Endothelial cell of umbilical vein (primary cell): ENCODE results near the gene ZIC2. TPM values are rescaled to one million over a fixed set of nuclear protein-coding genes. Genes with fewer than 3 reads are reported as not detected.
A peak's percentile ranks its signal among the peaks of the same experiment; 100 is the strongest.

ENCODE experiments used
- BruUV-seq: library from RNA; stranded (reverse); fragments of 400-500 nt; replicated peaks from 2 replicates; lab custom pipeline; 2021; lab: Mats Ljungman, UMichigan
- CTCF ChIA-PET: fragments of 300-600, 350-600 bp; sonication (Branson Sonifier 250); formaldehyde crosslinking; loops from one replicate; lab custom pipeline; 2021; ENCODE audit warnings: antibody characterized with exemption, inconsistent platforms; lab: Charles Lee
- POLR2A ChIA-PET: fragments of 300-600, 350-600 bp; sonication (Branson Sonifier 250); formaldehyde crosslinking; loops from one replicate; lab custom pipeline; 2021; ENCODE audit warnings: antibody characterized with exemption, inconsistent platforms; lab: Charles Lee
- DNase-seq: peaks from one replicate; pipeline ENCODE4 v3.0.0-alpha.2; 2011; ENCODE audit warnings: low read depth, low spot score
- FAIRE-seq: peaks from 2 replicates; lab custom pipeline; 2011; peaks lifted over from hg19 to GRCh38; lab: Jason Lieb, UNC
- H2AFZ ChIP-seq: 2 replicates; pipeline ENCODE4 v1.6.0; 2012; ENCODE audit warnings: low read depth, low read length, control low read depth, inconsistent platforms
- H3K27ac ChIP-seq: 2 replicates; pipeline ENCODE4 v1.5.1; 2011; ENCODE audit warnings: low read depth, mild to moderate bottlenecking, control low read depth, low read length, moderate library complexity; ENCODE audit not compliant: insufficient read depth
- H3K27me3 ChIP-seq, 2 experiments: 2 replicates each; pipeline versions ENCODE4 v1.6.0 to v1.6.1; 2011; ENCODE audit warnings: low read length in 2 of 2, mixed read lengths in 1 of 2; ENCODE audit not compliant: control insufficient read depth in 2 of 2, insufficient read depth in 2 of 2
- H3K36me3 ChIP-seq, 2 experiments: 2 replicates in 1 of 2; 3 replicates in 1 of 2; pipeline ENCODE4 v1.5.1; 2011; ENCODE audit warnings: low read length in 2 of 2, mild to moderate bottlenecking in 1 of 2, moderate library complexity in 1 of 2; ENCODE audit not compliant: control insufficient read depth in 2 of 2, insufficient read depth in 2 of 2; ENCODE audit errors: extremely low read depth in 1 of 2
- H3K4me1 ChIP-seq: 3 replicates; pipeline ENCODE4 v1.5.1; 2011; ENCODE audit warnings: mild to moderate bottlenecking, low read length; ENCODE audit not compliant: control insufficient read depth, insufficient read depth; ENCODE audit errors: extremely low read depth
- H3K4me2 ChIP-seq: 2 replicates; pipeline ENCODE4 v1.6.1; 2011; ENCODE audit warnings: low read length, control low read depth, mixed read lengths; ENCODE audit not compliant: insufficient read depth
- H3K4me3 ChIP-seq, 3 experiments: fragments of 200-600 bp in 1 of 3; sonication (generic), shearing (Covaris generic) in 1 of 3; replicated peaks in 1 of 3; 2 replicates each; pipeline ENCODE4 v1.5.1; 2011 to 2016; ENCODE audit warnings: control low read depth in 3 of 3, low read length in 3 of 3, mild to moderate bottlenecking in 2 of 3, inconsistent platforms in 1 of 3, low read depth in 1 of 3, moderate library complexity in 1 of 3; ENCODE audit not compliant: insufficient read depth in 1 of 3
- H3K79me2 ChIP-seq: 2 replicates; pipeline ENCODE4 v1.6.0; 2012; ENCODE audit warnings: low read length, inconsistent platforms; ENCODE audit not compliant: control insufficient read depth, insufficient read depth
- H3K9ac ChIP-seq: replicated peaks from 2 replicates; pipeline ENCODE3; 2011; ENCODE audit warnings: low read length, control low read depth; ENCODE audit not compliant: insufficient read depth; ENCODE audit errors: extremely low read depth
- H3K9me1 ChIP-seq: replicated peaks from 3 replicates; pipeline ENCODE4 v1.6.0; 2011; ENCODE audit warnings: mild to moderate bottlenecking, low read length; ENCODE audit not compliant: control insufficient read depth, insufficient read depth; ENCODE audit errors: extremely low read depth
- H3K9me3 ChIP-seq: replicated peaks from 2 replicates; pipeline ENCODE4 v1.5.1; 2012; ENCODE audit warnings: low read length, inconsistent platforms; ENCODE audit not compliant: control insufficient read depth, insufficient read depth
- H4K20me1 ChIP-seq: replicated peaks from 2 replicates; pipeline ENCODE3; 2011; ENCODE audit warnings: mild to moderate bottlenecking, low read length; ENCODE audit not compliant: control insufficient read depth, insufficient read depth; ENCODE audit errors: extremely low read depth
- CTCF ChIP-seq, 2 donors: IDR thresholded peaks; 1 replicate in 1 of 2; 2 replicates in 1 of 2; pipeline ENCODE4 v1.5.1; 2011; ENCODE audit warnings: low read length in 2 of 2, mild to moderate bottlenecking in 2 of 2, moderate library complexity in 2 of 2, control low read depth in 1 of 2, inconsistent platforms in 1 of 2, low read depth in 1 of 2; ENCODE audit not compliant: insufficient read depth in 1 of 2; ENCODE audit errors: extremely low read depth in 1 of 2
- EZH2 ChIP-seq: IDR thresholded peaks from 2 replicates; pipeline ENCODE4 v1.6.1; 2012; ENCODE audit warnings: borderline replicate concordance, low read depth, mild to moderate bottlenecking, moderate library complexity, low read length, inconsistent platforms; ENCODE audit not compliant: severe bottlenecking
- FOS ChIP-seq: IDR thresholded peaks from 2 replicates; pipeline ENCODE4 v1.6.1; 2011; ENCODE audit warnings: mild to moderate bottlenecking, low read length, moderate library complexity, borderline replicate concordance; ENCODE audit not compliant: insufficient read depth
- JUN ChIP-seq: IDR thresholded peaks from 2 replicates; pipeline ENCODE4 v1.6.1; 2011; ENCODE audit warnings: borderline replicate concordance, low read depth; ENCODE audit not compliant: insufficient read length, insufficient read depth
- POLR2A ChIP-seq: IDR thresholded peaks from 2 replicates; pipeline ENCODE4 v1.6.1; 2012; ENCODE audit warnings: low read depth, mild to moderate bottlenecking, control low read depth, low read length
- POLR2AphosphoS5 ChIP-seq: IDR thresholded peaks from 2 replicates; pipeline ENCODE4 v1.6.1; 2012; ENCODE audit warnings: low read depth, mild to moderate bottlenecking, control low read depth, low read length, moderate library complexity; ENCODE audit not compliant: insufficient read depth
- dilution Hi-C: fragments of 300-500 bp; cut with MboI; formaldehyde crosslinking; loops from one replicate; pipeline ENCODE4 v1.15.0; 2019; ENCODE audit warnings: low sequenced_read_pairs; ENCODE audit not compliant: extremely low pct_ligation_motif_present
- intact Hi-C: fragments of 100-400 bp; cut with micrococcal nuclease; formaldehyde crosslinking; loops from one replicate; pipeline ENCODE4 v1.10.0; 2022
- polyA plus RNA-seq, 4 experiments: library from polyadenylated mRNA; depleted of rRNA in 3 of 4; stranded (reverse) in 3 of 4; unstranded in 1 of 4; fragments of >200 nt; gene quantifications; 2 replicates each; pipeline versions ENCODE4 v1.2.1 to v1.2.3, GENCODE V29; 2011 to 2012; ENCODE audit warnings: missing spikeins in 1 of 4
- total RNA-seq: library from RNA; stranded (reverse); gene quantifications from 2 replicates; pipeline ENCODE4 v1.2.3, GENCODE V29; 2021

The ZIC2 gene
- total and polyA plus RNA-seq, 2 donors (not counting 3 experiments of a cell fraction or from before 2014, with no cell fraction given): 0.03 TPM; not detected in 1

GRCh38 chr13:99983499-99984401, 2.2 kb downstream of the ZIC2 start:
- H4K20me1 ChIP-seq: no peaks in the 10 kb centered on the region
- H3K9me3 ChIP-seq: no peaks in the 10 kb centered on the region
- dilution Hi-C loops: no loop called here
- H3K4me2 ChIP-seq: no peak overlapping the region
- DNase-seq: no peak
- no peak overlapping the region for H3K4me3 ChIP-seq
- H3K27me3 ChIP-seq: peaks cover 64 to 90% of the 10 kb centered on the region in 2 experiments
- no peak overlapping the region for H2AFZ ChIP-seq
- H3K79me2 ChIP-seq: no peaks in the 10 kb centered on the region
- H3K4me1 ChIP-seq: peaks cover 5% of the 10 kb centered on the region
- CTCF ChIA-PET: interaction anchor here (0.9 to 1.0 kb wide), 2 partner anchors 252 to 327 kb away, joined by 3 to 4 read pairs; no protein-coding TSS in a partner anchor
- no peak overlapping the region for H3K27ac ChIP-seq
- no peaks in the 10 kb centered on the region for H3K36me3 ChIP-seq
- FAIRE-seq: no peak
- TF ChIP-seq FOS (no peak), JUN (no peak), CTCF (IDR thresholded peaks at IDR 0.05; ENCODE audit: extremely low read depth in 1 of 2, insufficient read depth in 1 of 2, low read depth in 1 of 2, low read length in 2 of 2) (no peak), POLR2AphosphoS5 (no peak), POLR2A (no peak), EZH2 (peak; percentile 37)
- POLR2A ChIA-PET: no interaction called here
- H3K9me1 ChIP-seq: no peaks in the 10 kb centered on the region
- intact Hi-C loops: loop anchor here (1.0 to 5.0 kb wide), 2 partner anchors 9 to 254 kb away; no protein-coding TSS in a partner anchor
- no peak overlapping the region for H3K9ac ChIP-seq
- no TSS peak for BruUV-seq
